Measurements from ENCODE around the gene NCMAP. TPM values are rescaled to one million over a fixed set of nuclear protein-coding genes. Genes with fewer than 3 reads are reported as not detected.

Gene NCMAP
- polyA plus RNA-seq, 1 donor = 10.9 TPM

DNA sequence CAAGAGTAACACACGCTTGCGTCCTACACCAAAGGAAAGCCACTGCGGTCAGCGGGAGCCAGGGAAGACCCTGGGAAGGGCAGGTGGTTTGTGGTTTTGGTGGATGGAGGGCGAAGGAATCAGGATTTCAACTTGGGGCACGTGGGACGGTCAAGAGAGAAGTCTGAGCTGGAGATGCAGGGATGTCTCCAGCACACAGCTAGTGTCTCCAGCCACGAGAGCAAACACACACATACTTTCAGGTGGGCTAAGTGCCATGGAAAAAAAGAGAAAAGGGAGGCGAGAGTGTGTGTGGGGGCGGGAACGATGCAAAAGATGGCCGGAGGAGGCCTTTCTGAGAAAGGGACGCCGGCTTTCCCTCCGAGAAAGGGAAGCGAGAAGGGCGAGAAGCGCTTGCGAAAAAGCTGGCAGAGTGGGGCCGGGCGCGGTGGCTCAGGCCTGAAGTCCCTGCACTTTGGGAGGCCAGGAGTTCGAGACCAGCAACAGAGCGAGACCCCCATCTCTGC is 85.8 kb downstream of the NCMAP start:
- Histone ChIP-seq H3K4me1 (ENCODE audit: control insufficient read depth, insufficient read depth, low read length) (peaks cover 12% of the 10 kb centered on the region), H3K9me3 (ENCODE audit: control insufficient read depth, low read depth, low read length) (no peaks in the 10 kb centered on the region), H3K27ac (ENCODE audit: low read length) (peak overlapping the region; percentile 95), H3K4me3 (ENCODE audit: low read length) (peak overlapping the region; percentile 89), H3K27me3 (ENCODE audit: control insufficient read depth, insufficient read depth, low read length) (no peaks in the 10 kb centered on the region), H3K36me3 (ENCODE audit: control insufficient read depth, insufficient read depth, low read length) (peaks cover 4% of the 10 kb centered on the region)
- DNase-seq = peak; percentile 5 to 43
- WGBS (ENCODE audit: insufficient coverage, low lambda C conversion rate) = 10% methylated on average over 2 of the region's 24 CpGs

DNA sequence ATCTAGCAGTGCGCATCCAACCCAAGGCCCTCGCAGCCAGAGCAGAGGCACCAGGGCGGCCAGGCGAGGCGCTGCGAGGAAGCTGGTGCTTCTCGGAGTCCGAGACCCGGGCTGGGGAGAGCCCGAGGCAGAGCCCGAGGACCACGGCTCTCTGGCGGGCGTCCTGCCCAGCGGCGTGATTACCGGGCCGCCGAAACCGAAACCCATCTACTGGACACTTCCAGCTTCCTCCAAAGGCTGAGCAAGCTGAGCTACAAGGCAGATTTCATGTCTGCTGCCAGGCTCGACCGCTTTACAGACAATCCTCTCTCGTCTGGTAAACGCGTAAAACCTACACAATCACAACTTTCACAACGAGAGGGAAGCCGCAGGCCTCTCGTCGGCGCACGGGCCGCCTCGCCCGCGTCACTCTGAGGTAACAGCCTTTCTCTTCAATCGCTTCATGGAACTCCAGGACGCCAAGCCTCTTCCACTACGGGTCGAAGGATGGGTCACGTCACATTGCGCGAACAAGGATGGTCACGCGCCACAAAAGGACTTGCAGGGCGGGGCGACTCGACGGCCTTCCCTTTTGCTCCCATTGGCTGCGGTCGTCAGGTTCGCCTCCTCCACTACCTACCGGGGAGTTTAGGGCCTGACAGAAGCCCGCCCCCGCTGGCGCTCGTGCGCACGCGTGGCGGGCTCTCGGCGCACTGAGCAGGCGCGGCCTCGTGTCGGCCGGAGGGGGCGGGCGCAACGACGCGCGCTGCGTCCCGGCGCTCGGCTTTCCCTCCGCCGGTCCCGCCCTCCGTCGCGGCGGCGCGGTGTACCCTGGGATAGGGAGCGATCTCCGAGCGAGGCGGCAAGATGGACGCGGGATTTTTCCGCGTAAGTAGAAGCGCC is 86.8 kb downstream of the NCMAP start, which contains the start of gene SRRM1:
SRRM1 (plus strand) TSS at position 822 of the 882 bp plus-strand sequence; CDS start at position 847, 25 bp downstream.
- WGBS (ENCODE audit: insufficient coverage, low lambda C conversion rate) = no CpG with 5 or more reads among the region's 95 CpGs
- no peaks in the 10 kb centered on the region for H3K27me3 ChIP-seq (ENCODE audit: control insufficient read depth, insufficient read depth, low read length)
- peaks cover 12% of the 10 kb centered on the region for H3K36me3 ChIP-seq (ENCODE audit: control insufficient read depth, insufficient read depth, low read length)
- no peaks in the 10 kb centered on the region for H3K9me3 ChIP-seq (ENCODE audit: control insufficient read depth, low read depth, low read length)
- DNase-seq = peak; percentile 100
- peak within 1 kb of the TSS; percentile 93 for H3K4me3 ChIP-seq (ENCODE audit: low read length)
- H3K27ac ChIP-seq (ENCODE audit: low read length) = peak within 1 kb of the TSS; percentile 95
- H3K4me1 ChIP-seq (ENCODE audit: control insufficient read depth, insufficient read depth, low read length) = peaks cover 12% of the 10 kb centered on the region

DNA sequence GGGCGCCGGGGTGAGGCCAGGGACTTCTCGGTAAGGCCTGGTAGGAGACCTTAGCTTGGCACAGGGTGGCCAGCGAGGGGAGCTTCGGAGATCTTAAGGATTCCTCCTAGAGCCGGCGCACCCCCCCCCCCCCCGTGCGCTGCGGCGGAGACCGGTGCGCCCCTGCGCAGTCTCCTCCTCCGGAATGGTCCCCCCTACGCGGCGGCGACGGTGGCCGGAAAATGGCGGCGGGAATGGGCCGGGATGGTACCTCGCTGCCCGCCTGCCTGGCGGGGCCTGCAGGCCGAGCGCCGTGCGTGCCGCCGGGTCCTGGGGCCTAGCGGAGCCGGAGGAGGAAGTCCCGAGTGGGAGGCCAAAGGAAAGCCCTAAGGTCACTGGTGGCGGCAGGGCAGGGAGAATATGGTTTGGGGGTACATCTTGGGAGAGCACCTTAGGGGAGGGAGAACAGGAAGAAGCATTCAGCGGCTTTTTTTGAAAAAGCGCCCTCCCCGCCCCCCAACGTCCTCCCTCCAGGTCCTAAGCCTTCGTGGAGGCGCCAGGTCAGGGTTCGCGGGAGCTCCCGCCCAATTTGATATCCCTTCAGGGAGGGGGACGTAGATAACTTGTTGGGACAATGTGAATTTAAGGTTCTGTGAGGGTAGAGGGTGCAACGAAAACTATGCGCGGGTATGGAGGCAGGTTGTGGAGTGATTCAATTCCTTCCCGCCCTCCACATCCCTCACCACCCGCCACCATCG is 87.6 kb downstream of the NCMAP start:
- H3K4me3 ChIP-seq (ENCODE audit: low read length) = peak overlapping the region; percentile 93
- DNase-seq = peak; percentile 7 to 70
- H3K4me1 ChIP-seq (ENCODE audit: control insufficient read depth, insufficient read depth, low read length) = peaks cover 12% of the 10 kb centered on the region
- H3K36me3 ChIP-seq (ENCODE audit: control insufficient read depth, insufficient read depth, low read length) = peaks cover 19% of the 10 kb centered on the region
- no peaks in the 10 kb centered on the region for H3K27me3 ChIP-seq (ENCODE audit: control insufficient read depth, insufficient read depth, low read length)
- H3K27ac ChIP-seq (ENCODE audit: low read length) = peak overlapping the region; percentile 90
- no peaks in the 10 kb centered on the region for H3K9me3 ChIP-seq (ENCODE audit: control insufficient read depth, low read depth, low read length)
- WGBS (ENCODE audit: insufficient coverage, low lambda C conversion rate) = no CpG with 5 or more reads among the region's 53 CpGs

DNA sequence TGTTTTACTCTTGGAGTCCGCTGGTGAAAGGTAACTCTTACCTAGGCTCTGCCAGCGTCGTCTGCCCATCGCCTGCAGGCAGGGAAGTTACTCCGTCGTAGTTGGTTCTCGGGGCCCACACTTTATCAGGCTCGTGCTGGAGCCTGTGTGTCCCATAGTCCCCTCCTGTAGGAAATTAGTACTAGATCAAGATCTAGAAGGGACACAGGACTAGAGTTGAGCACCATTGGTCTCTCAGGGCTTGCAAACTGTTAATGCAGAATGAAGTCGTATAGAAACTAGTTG is 88.2 kb downstream of the NCMAP start:
- Histone ChIP-seq H3K36me3 (ENCODE audit: control insufficient read depth, insufficient read depth, low read length) (peaks cover 24% of the 10 kb centered on the region), H3K4me1 (ENCODE audit: control insufficient read depth, insufficient read depth, low read length) (peaks cover 12% of the 10 kb centered on the region), H3K4me3 (ENCODE audit: low read length) (peak overlapping the region; percentile 93), H3K27me3 (ENCODE audit: control insufficient read depth, insufficient read depth, low read length) (no peaks in the 10 kb centered on the region), H3K9me3 (ENCODE audit: control insufficient read depth, low read depth, low read length) (no peaks in the 10 kb centered on the region), H3K27ac (ENCODE audit: low read length) (peak overlapping the region; percentile 90)
- no peak for DNase-seq
- WGBS (ENCODE audit: insufficient coverage, low lambda C conversion rate) = 0% methylated on average over 1 of the region's 9 CpGs

DNA sequence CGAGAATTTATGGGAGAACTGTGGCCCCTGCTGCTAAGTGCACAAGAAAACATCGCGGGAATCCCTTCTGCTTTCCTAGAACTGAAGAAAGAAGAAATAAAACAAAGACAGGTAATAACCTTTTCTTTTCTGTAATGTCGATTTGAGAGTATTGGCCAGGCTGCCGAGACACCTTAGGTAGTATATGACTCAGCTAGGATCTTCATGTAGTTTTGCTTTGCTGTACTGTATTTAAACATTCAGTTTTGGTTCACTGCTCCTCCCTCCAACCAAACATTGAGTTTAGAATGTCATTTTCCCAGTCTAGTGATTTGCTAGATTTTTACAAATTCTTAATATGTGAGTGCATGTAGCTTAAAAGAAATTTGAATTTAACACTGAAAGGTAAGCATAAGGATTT is 93.0 kb downstream of the NCMAP start:
- Histone ChIP-seq H3K4me1 (ENCODE audit: control insufficient read depth, insufficient read depth, low read length) (peaks cover 5% of the 10 kb centered on the region), H3K27me3 (ENCODE audit: control insufficient read depth, insufficient read depth, low read length) (no peaks in the 10 kb centered on the region), H3K27ac (ENCODE audit: low read length) (no peak overlapping the region), H3K36me3 (ENCODE audit: control insufficient read depth, insufficient read depth, low read length) (peaks cover 61% of the 10 kb centered on the region), H3K4me3 (ENCODE audit: low read length) (no peak overlapping the region), H3K9me3 (ENCODE audit: control insufficient read depth, low read depth, low read length) (no peaks in the 10 kb centered on the region)
- DNase-seq = no peak
- no CpG with 5 or more reads among the region's 5 CpGs for WGBS (ENCODE audit: insufficient coverage, low lambda C conversion rate)

DNA sequence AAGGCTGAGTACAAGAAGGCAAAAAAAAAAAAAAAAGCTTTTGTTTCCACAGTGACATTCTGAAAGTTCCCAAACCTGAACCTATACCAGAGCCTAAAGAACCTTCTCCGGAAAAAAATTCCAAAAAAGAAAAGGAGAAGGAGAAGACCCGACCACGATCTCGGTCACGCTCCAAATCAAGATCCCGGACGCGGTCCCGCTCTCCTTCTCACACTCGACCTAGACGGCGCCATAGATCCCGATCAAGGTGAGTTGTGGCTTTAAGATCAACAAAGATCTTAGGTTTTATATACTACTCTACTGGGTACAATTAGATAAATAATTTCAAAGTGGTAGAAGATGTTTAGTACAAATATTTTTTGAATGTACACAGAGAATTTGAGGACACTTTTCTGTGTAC is 96.5 kb downstream of the NCMAP start:
- H3K36me3 ChIP-seq (ENCODE audit: control insufficient read depth, insufficient read depth, low read length) = peaks cover 85% of the 10 kb centered on the region
- WGBS (ENCODE audit: insufficient coverage, low lambda C conversion rate) = no CpG with 5 or more reads among the region's 13 CpGs
- no peak overlapping the region for H3K27ac ChIP-seq (ENCODE audit: low read length)
- DNase-seq = no peak
- no peaks in the 10 kb centered on the region for H3K27me3 ChIP-seq (ENCODE audit: control insufficient read depth, insufficient read depth, low read length)
- no peak overlapping the region for H3K4me3 ChIP-seq (ENCODE audit: low read length)
- H3K9me3 ChIP-seq (ENCODE audit: control insufficient read depth, low read depth, low read length) = no peaks in the 10 kb centered on the region
- H3K4me1 ChIP-seq (ENCODE audit: control insufficient read depth, insufficient read depth, low read length) = peaks cover under 1% of the 10 kb centered on the region

DNA sequence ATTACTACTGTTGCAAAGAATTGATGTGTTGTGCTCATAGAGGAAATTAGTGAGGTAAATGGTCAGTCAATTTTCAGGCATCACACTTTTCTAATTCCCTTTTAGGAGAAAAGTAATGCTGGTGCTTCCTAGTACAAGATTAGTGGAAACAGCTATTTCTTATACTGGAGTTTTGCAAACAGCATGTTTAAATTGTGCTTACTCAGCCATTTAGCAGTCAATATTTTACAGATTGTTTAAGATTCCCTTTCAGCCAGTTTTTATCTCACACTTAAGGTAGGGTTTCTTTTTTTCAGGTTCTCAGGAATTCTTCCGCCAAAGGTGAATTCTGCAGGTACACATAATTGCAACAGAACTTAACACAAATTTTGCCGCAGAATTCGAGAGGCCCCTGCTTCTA is 98.1 kb downstream of the NCMAP start:
- no peak overlapping the region for H3K27ac ChIP-seq (ENCODE audit: low read length)
- peaks cover 3% of the 10 kb centered on the region for H3K4me1 ChIP-seq (ENCODE audit: control insufficient read depth, insufficient read depth, low read length)
- no peak overlapping the region for H3K4me3 ChIP-seq (ENCODE audit: low read length)
- no peaks in the 10 kb centered on the region for H3K27me3 ChIP-seq (ENCODE audit: control insufficient read depth, insufficient read depth, low read length)
- H3K9me3 ChIP-seq (ENCODE audit: control insufficient read depth, low read depth, low read length) = no peaks in the 10 kb centered on the region
- no peak for DNase-seq
- no CpG with 5 or more reads among the region's 3 CpGs for WGBS (ENCODE audit: insufficient coverage, low lambda C conversion rate)
- peaks cover 81% of the 10 kb centered on the region for H3K36me3 ChIP-seq (ENCODE audit: control insufficient read depth, insufficient read depth, low read length)

DNA sequence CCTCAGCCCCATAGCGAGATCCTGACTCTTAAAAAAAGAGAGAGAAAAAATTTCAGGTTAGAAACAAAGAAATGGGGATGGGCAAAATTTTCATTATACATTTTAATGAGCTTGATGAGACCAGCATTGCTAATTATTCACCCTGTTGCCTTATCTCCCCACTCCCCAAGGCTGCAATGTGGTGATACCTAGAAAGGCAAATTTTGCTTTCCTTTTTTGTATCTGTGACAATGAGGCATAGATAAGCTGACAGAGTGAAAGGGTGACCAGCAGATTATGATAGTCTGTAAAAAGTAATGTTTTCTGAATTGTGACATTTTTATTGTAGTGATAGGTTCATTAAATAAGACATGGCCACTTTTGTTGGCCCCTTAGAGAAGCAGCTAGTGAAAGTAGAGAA is 100.2 kb downstream of the NCMAP start:
- Histone ChIP-seq H3K4me3 (ENCODE audit: low read length) (no peak overlapping the region), H3K36me3 (ENCODE audit: control insufficient read depth, insufficient read depth, low read length) (peaks cover 75% of the 10 kb centered on the region)
- WGBS (ENCODE audit: insufficient coverage, low lambda C conversion rate) = 100% methylated on average over 1 of the region's 1 CpG

DNA sequence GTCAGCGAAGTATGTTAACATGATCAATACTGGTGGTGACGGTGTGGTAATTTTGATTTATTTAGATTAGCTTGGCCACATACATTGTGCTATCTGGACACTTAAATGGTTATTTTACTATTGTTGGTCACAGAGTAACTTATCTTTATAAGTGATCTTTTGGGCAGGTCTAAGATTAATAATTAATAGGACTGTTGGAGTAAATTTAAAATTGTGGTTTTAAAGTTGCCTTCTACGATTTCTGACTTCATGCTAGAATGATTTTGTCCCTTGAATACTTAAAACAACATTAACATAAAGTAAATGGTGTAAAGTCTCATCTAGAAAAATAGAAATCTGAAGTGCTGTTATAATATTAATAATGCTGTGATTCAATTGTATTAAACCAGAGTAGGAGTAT is 101.9 kb downstream of the NCMAP start:
- H3K27ac ChIP-seq (ENCODE audit: low read length) = no peak overlapping the region
- WGBS (ENCODE audit: insufficient coverage, low lambda C conversion rate) = 75% methylated on average over 1 of the region's 3 CpGs
- H3K9me3 ChIP-seq (ENCODE audit: control insufficient read depth, low read depth, low read length) = no peaks in the 10 kb centered on the region
- H3K4me3 ChIP-seq (ENCODE audit: low read length) = no peak overlapping the region
- no peaks in the 10 kb centered on the region for H3K27me3 ChIP-seq (ENCODE audit: control insufficient read depth, insufficient read depth, low read length)
- H3K36me3 ChIP-seq (ENCODE audit: control insufficient read depth, insufficient read depth, low read length) = peaks cover 78% of the 10 kb centered on the region
- peaks cover 3% of the 10 kb centered on the region for H3K4me1 ChIP-seq (ENCODE audit: control insufficient read depth, insufficient read depth, low read length)
- no peak for DNase-seq

More for the DNA sequence above, 100.2 kb downstream of the NCMAP start:
- peaks cover 3% of the 10 kb centered on the region for H3K4me1 ChIP-seq (ENCODE audit: control insufficient read depth, insufficient read depth, low read length)
- H3K9me3 ChIP-seq (ENCODE audit: control insufficient read depth, low read depth, low read length) = no peaks in the 10 kb centered on the region
- DNase-seq = no peak
- H3K27ac ChIP-seq (ENCODE audit: low read length) = no peak overlapping the region
- H3K27me3 ChIP-seq (ENCODE audit: control insufficient read depth, insufficient read depth, low read length) = no peaks in the 10 kb centered on the region

Data from large intestine (tissue), 3 donors.